Putamen (tissue), 1 donor: ENCODE measurements around the gene LRRD1.
"Not testable (repeated sequence)": the region's sequence is repeated elsewhere in the genome, so short reads cannot be mapped to it uniquely, and the experiment has no call there.

ENCODE experiments used
- DNase-seq: peaks from one replicate; pipeline ENCODE4 v3.0.0-alpha.2; 2016; ENCODE audit warnings: low spot score

Gene LRRD1

GRCh38 chr7:92178928-92179924 is at the start of gene LRRD1:
TSS of gene LRRD1 (minus strand) at chr7:92179142. CDS start at chr7:92165202, 13,940 bp downstream.
- DNase-seq = peak; percentile 80

GRCh38 chr7:92228742-92229141 is 49.8 kb upstream of the LRRD1 start:
- DNase-seq = no peak

GRCh38 chr7:92228100-92228499 is 49.2 kb upstream of the LRRD1 start:
- no peak for DNase-seq

- no peak for DNase-seq
Observed at GRCh38 chr7:92226981-92227380, 48.0 kb upstream of the LRRD1 start.

- DNase-seq = no peak
Observed at GRCh38 chr7:92221766-92222165, 42.8 kb upstream of the LRRD1 start.

GRCh38 chr7:92206672-92207071 is 27.7 kb upstream of the LRRD1 start:
- DNase-seq = no peak

GRCh38 chr7:92205987-92206386 is 27.0 kb upstream of the LRRD1 start:
- DNase-seq = no peak

GRCh38 chr7:92200791-92201190 is 21.8 kb upstream of the LRRD1 start:
- no peak for DNase-seq

- DNase-seq = no peak
Observed at GRCh38 chr7:92192326-92192725, 13.4 kb upstream of the LRRD1 start.

- not testable (repeated sequence) for DNase-seq
Observed at GRCh38 chr7:92189246-92189645, 10.3 kb upstream of the LRRD1 start.

GRCh38 chr7:92184294-92184693 is 5.4 kb upstream of the LRRD1 start:
- not testable (repeated sequence) for DNase-seq

GRCh38 chr7:92177362-92177761 is 1.6 kb downstream of the LRRD1 start:
- no peak for DNase-seq

- not testable (repeated sequence) for DNase-seq
Observed at GRCh38 chr7:92169529-92169928, 9.4 kb downstream of the LRRD1 start.

GRCh38 chr7:92161271-92161670 is 17.7 kb downstream of the LRRD1 start:
- no peak for DNase-seq

- no peak for DNase-seq
Observed at GRCh38 chr7:92158660-92159575, 20.0 kb downstream of the LRRD1 start.

GRCh38 chr7:92156990-92157389 is 22.0 kb downstream of the LRRD1 start:
- no peak for DNase-seq

- no peak for DNase-seq
Observed at GRCh38 chr7:92155108-92155739, 23.7 kb downstream of the LRRD1 start.

GRCh38 chr7:92150450-92151017 is 28.4 kb downstream of the LRRD1 start:
- no peak for DNase-seq

- no peak for DNase-seq
Observed at GRCh38 chr7:92149736-92150239, 29.2 kb downstream of the LRRD1 start.

- not testable (repeated sequence) for DNase-seq
Observed at GRCh38 chr7:92143192-92143880, 35.6 kb downstream of the LRRD1 start.

GRCh38 chr7:92142791-92143190 is 36.2 kb downstream of the LRRD1 start:
- not testable (repeated sequence) for DNase-seq
